Thoracic aorta (tissue), 2 donors: Measurements from ENCODE around the gene MYO5B. TPM values are rescaled to one million over a fixed set of nuclear protein-coding genes. Genes with fewer than 3 reads are reported as not detected.

ENCODE experiments used
- ATAC-seq: fragments of 150-250 bp; one replicate; pipeline ENCODE4 v1.8.0; 2017; ENCODE audit warnings: low read depth; ENCODE audit not compliant: insufficient number of reproducible peaks, low FRiP score
- DNase-seq: peaks from one replicate; pipeline ENCODE4 v3.0.0-alpha.2; 2020; ENCODE audit warnings: low spot score
- H3K27ac ChIP-seq, 2 donors: fragments of 200-600 bp; sonication (generic); 1 replicate in 1 of 2; 2 replicates in 1 of 2; pipeline ENCODE4 v1.5.1; 2016; ENCODE audit warnings: mild to moderate bottlenecking in 2 of 2, moderate library complexity in 2 of 2
- H3K27me3 ChIP-seq: fragments of 200-600 bp; sonication (generic); replicated peaks from 2 replicates; pipeline ENCODE4 v1.6.0; 2016; ENCODE audit warnings: mild to moderate bottlenecking; ENCODE audit not compliant: insufficient read depth
- H3K36me3 ChIP-seq: fragments of 200-600 bp; sonication (generic); one replicate; pipeline ENCODE4 v1.5.1; 2016
- H3K4me1 ChIP-seq, 2 donors: fragments of 200-600 bp; sonication (generic); 1 replicate in 1 of 2; 2 replicates in 1 of 2; pipeline versions ENCODE4 v1.5.1 to v1.6.0; 2016; ENCODE audit warnings: low read depth in 2 of 2, mild to moderate bottlenecking in 1 of 2; ENCODE audit not compliant: control insufficient read depth in 1 of 2
- H3K4me3 ChIP-seq: fragments of 200-600 bp; sonication (generic); 2 replicates; pipeline ENCODE4 v1.5.1; 2016; ENCODE audit warnings: mild to moderate bottlenecking
- H3K9me3 ChIP-seq: fragments of 200-600 bp; sonication (generic); 2 replicates; pipeline ENCODE4 v1.5.1; 2016
- total RNA-seq, 2 donors: library from RNA; depleted of rRNA; stranded (reverse); fragments of >200 nt; gene quantifications; one replicate each; pipeline versions ENCODE4 v1.1.0 to v1.2.3, GENCODE V29; 2016
- TF ChIP-seq, protein P1 (sequence below): fragments of 200-600 bp; sonication (generic); IDR thresholded peaks from one replicate; pipeline ENCODE4 v1.5.1; 2019; ENCODE audit warnings: antibody characterized with exemption

Gene MYO5B
- total RNA-seq, 2 donors from 2014 or later: 8.3 to 13.5 TPM

DNA sequence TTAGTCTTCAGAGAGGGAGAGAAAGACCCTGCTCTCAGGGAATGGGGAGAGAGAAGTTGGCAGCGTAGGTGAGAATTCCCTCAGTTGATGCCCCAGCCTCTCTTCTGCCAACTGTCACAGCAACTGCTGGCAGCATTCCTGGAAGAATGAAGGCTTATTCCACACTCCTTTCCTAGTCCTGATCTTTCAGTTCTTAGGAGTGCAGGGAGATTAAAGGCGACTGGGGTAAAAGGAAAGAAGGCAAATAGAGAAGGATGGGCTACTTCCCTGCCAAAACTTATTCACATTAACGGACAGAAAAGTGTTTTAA lies 315.7 kb downstream of the MYO5B start:
- no peaks in the 10 kb centered on the region for H3K27me3 ChIP-seq
- ATAC-seq: no peak
- no peaks in the 10 kb centered on the region for H3K36me3 ChIP-seq
- no peak for DNase-seq
- H3K4me3 ChIP-seq: no peak overlapping the region
- H3K27ac ChIP-seq: no peak overlapping the region
- no peaks in the 10 kb centered on the region for H3K9me3 ChIP-seq
- TF ChIP-seq, protein P1, sequence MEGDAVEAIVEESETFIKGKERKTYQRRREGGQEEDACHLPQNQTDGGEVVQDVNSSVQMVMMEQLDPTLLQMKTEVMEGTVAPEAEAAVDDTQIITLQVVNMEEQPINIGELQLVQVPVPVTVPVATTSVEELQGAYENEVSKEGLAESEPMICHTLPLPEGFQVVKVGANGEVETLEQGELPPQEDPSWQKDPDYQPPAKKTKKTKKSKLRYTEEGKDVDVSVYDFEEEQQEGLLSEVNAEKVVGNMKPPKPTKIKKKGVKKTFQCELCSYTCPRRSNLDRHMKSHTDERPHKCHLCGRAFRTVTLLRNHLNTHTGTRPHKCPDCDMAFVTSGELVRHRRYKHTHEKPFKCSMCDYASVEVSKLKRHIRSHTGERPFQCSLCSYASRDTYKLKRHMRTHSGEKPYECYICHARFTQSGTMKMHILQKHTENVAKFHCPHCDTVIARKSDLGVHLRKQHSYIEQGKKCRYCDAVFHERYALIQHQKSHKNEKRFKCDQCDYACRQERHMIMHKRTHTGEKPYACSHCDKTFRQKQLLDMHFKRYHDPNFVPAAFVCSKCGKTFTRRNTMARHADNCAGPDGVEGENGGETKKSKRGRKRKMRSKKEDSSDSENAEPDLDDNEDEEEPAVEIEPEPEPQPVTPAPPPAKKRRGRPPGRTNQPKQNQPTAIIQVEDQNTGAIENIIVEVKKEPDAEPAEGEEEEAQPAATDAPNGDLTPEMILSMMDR: no peak
- H3K4me1 ChIP-seq: no peaks in the 10 kb centered on the region

- ATAC-seq (no peak), DNase-seq (no peak)
- Histone ChIP-seq H3K4me3 (no peak overlapping the region), H3K27ac (no peak overlapping the region), H3K27me3 (no peaks in the 10 kb centered on the region), H3K9me3 (no peaks in the 10 kb centered on the region), H3K4me1 (no peaks in the 10 kb centered on the region), H3K36me3 (no peaks in the 10 kb centered on the region)
- TF ChIP-seq, protein P1: no peak
Observed at GRCh38 chr18:49878567-49879270, 316.2 kb downstream of the MYO5B start.

GRCh38 chr18:49878015-49878414 lies 316.9 kb downstream of the MYO5B start:
- DNase-seq: no peak
- Histone ChIP-seq H3K4me1 (no peaks in the 10 kb centered on the region), H3K27me3 (no peaks in the 10 kb centered on the region), H3K4me3 (no peak overlapping the region), H3K9me3 (no peaks in the 10 kb centered on the region), H3K27ac (no peak overlapping the region), H3K36me3 (no peaks in the 10 kb centered on the region)
- ATAC-seq: no peak
- TF ChIP-seq, protein P1: no peak

GRCh38 chr18:49876536-49876935 lies 318.4 kb downstream of the MYO5B start:
- Histone ChIP-seq H3K4me3 (no peak overlapping the region), H3K36me3 (peaks cover 5% of the 10 kb centered on the region), H3K9me3 (no peaks in the 10 kb centered on the region), H3K27ac (no peak overlapping the region), H3K4me1 (no peaks in the 10 kb centered on the region), H3K27me3 (no peaks in the 10 kb centered on the region)
- TF ChIP-seq, protein P1: no peak
- no peak for ATAC-seq
- DNase-seq: no peak

DNA sequence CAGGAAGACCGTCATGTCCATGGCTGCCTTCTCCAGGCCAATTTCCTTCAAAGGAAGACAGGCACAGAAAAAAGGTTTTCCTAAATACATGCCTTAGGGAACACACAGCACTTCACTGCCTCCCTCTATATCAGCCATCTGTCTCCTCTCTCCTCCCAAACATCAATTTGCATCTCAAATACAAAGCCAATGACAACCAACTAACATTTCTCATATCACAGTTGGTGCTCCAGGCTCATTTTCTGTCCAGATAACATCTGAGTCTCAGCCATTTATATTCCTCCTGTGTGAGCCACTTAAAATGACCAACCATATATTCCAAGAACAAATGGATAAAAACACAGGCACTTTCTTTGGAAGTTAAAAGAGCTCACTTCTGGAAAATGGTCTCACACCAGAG lies 319.2 kb downstream of the MYO5B start:
- Histone ChIP-seq H3K27ac (no peak overlapping the region), H3K27me3 (no peaks in the 10 kb centered on the region), H3K9me3 (no peaks in the 10 kb centered on the region), H3K4me3 (no peak overlapping the region), H3K4me1 (no peaks in the 10 kb centered on the region), H3K36me3 (peaks cover 5% of the 10 kb centered on the region)
- TF ChIP-seq, protein P1: no peak
- ATAC-seq (no peak), DNase-seq (no peak)
